Neuronal stem cell (in vitro differentiated cells): ENCODE data around the gene SLC22A23.
"Not testable (repeated sequence)": the region's sequence is repeated elsewhere in the genome, so short reads cannot be mapped to it uniquely, and the experiment has no call there.

ENCODE experiments used
- DNase-seq: peaks from one replicate; pipeline ENCODE4 v3.0.0-alpha.2; 2013; ENCODE audit warnings: low spot score
- H2AFZ ChIP-seq: one replicate; pipeline ENCODE4 v1.6.1; 2013; ENCODE audit warnings: mild to moderate bottlenecking, low read length, inconsistent platforms
- H2AK5ac ChIP-seq: 2 replicates; pipeline ENCODE4 v1.6.1; 2013; ENCODE audit warnings: low read depth, mild to moderate bottlenecking, inconsistent platforms, low read length, moderate library complexity, mixed read lengths
- H2BK120ac ChIP-seq: 2 replicates; pipeline ENCODE4 v1.6.1; 2013; ENCODE audit warnings: low read depth, mild to moderate bottlenecking, inconsistent platforms, low read length, moderate library complexity, mixed read lengths
- H2BK12ac ChIP-seq: one replicate; pipeline ENCODE4 v1.6.1; 2013; ENCODE audit warnings: low read length, inconsistent platforms
- H2BK15ac ChIP-seq: 2 replicates; pipeline ENCODE4 v1.6.1; 2013; ENCODE audit warnings: mild to moderate bottlenecking, low read length, inconsistent platforms, mixed read lengths
- H2BK5ac ChIP-seq: one replicate; pipeline ENCODE4 v1.6.1; 2013; ENCODE audit warnings: inconsistent platforms, mild to moderate bottlenecking, low read length, moderate library complexity
- H3K14ac ChIP-seq: one replicate; pipeline ENCODE4 v1.6.1; 2013; ENCODE audit warnings: low read length, inconsistent platforms
- H3K18ac ChIP-seq: 2 replicates; pipeline ENCODE4 v1.6.1; 2013; ENCODE audit warnings: low read length, inconsistent platforms
- H3K23ac ChIP-seq: 2 replicates; pipeline ENCODE4 v1.6.1; 2013; ENCODE audit warnings: low read depth, mild to moderate bottlenecking, mixed read lengths, low read length, inconsistent platforms; ENCODE audit not compliant: poor library complexity
- H3K27ac ChIP-seq: replicated peaks from 3 replicates; pipeline ENCODE4 v1.5.1; 2013; ENCODE audit warnings: low read length, inconsistent platforms
- H3K27me3 ChIP-seq, 3 experiments: 2 replicates each; pipeline ENCODE4 v1.6.1; 2013; ENCODE audit warnings: low read length in 3 of 3, mild to moderate bottlenecking in 2 of 3, inconsistent platforms in 1 of 3, low read depth in 1 of 3, mixed read lengths in 1 of 3, moderate library complexity in 1 of 3; ENCODE audit not compliant: control insufficient read depth in 3 of 3, insufficient read depth in 3 of 3
- H3K36me3 ChIP-seq, 2 donors: replicated peaks in 1 of 2; 2 replicates each; pipeline ENCODE4 v1.6.1; 2013; ENCODE audit warnings: low read length in 2 of 2; ENCODE audit not compliant: control insufficient read depth in 2 of 2, insufficient read depth in 2 of 2
- H3K4ac ChIP-seq: 2 replicates; pipeline ENCODE4 v1.6.1; 2013; ENCODE audit warnings: inconsistent platforms, mild to moderate bottlenecking, low read length, moderate library complexity
- H3K4me1 ChIP-seq, 2 donors: 1 replicate in 1 of 2; 2 replicates in 1 of 2; pipeline ENCODE4 v1.6.1; 2013; ENCODE audit warnings: low read length in 2 of 2, low read depth in 1 of 2; ENCODE audit not compliant: control insufficient read depth in 2 of 2, insufficient read depth in 1 of 2
- H3K4me2 ChIP-seq: one replicate; pipeline ENCODE4 v1.6.1; 2013; ENCODE audit warnings: mild to moderate bottlenecking, low read length, inconsistent platforms; ENCODE audit not compliant: insufficient read depth, poor library complexity, severe bottlenecking
- H3K4me3 ChIP-seq, 2 donors: 2 replicates each; pipeline ENCODE4 v1.5.1; 2013; ENCODE audit warnings: low read length in 2 of 2, mild to moderate bottlenecking in 2 of 2, inconsistent platforms in 1 of 2, moderate library complexity in 1 of 2
- H3K79me1 ChIP-seq: one replicate; pipeline ENCODE4 v1.6.1; 2013; ENCODE audit warnings: low read depth, mild to moderate bottlenecking, inconsistent platforms, low read length, moderate library complexity
- H3K9ac ChIP-seq: one replicate; pipeline ENCODE4 v1.6.1; 2013; ENCODE audit warnings: mild to moderate bottlenecking, low read depth, low read length, inconsistent platforms; ENCODE audit not compliant: poor library complexity
- H3K9me3 ChIP-seq, 2 donors: replicated peaks in 1 of 2; 2 replicates each; pipeline versions ENCODE3 to v1.6.1; 2013; ENCODE audit warnings: low read length in 2 of 2, mild to moderate bottlenecking in 2 of 2, inconsistent platforms in 1 of 2, low read depth in 1 of 2, mixed read lengths in 1 of 2, moderate library complexity in 1 of 2; ENCODE audit not compliant: control insufficient read depth in 2 of 2, insufficient read depth in 1 of 2
- H4K8ac ChIP-seq: one replicate; pipeline ENCODE4 v1.6.1; 2013; ENCODE audit warnings: low read depth, mild to moderate bottlenecking, inconsistent platforms, low read length, moderate library complexity
- H4K91ac ChIP-seq: one replicate; pipeline ENCODE4 v1.6.1; 2013; ENCODE audit warnings: low read length, low read depth, mild to moderate bottlenecking, inconsistent platforms; ENCODE audit not compliant: poor library complexity
- WGBS, 2 donors: extraction: QIAGEN DNeasy Blood & Tissue Kit; methylation state at CpG; one replicate each; pipeline ENCODE4 v1.1.7; 2013; ENCODE audit warnings: missing lambda C conversion rate in 2 of 2, mixed read lengths in 1 of 2; ENCODE audit not compliant: insufficient read length in 2 of 2, insufficient replicate concordance in 1 of 2; ENCODE audit errors: extremely low coverage in 2 of 2; 5-methylcytosine and 5-hydroxymethylcytosine counted together

Gene SLC22A23

GRCh38 chr6:3242768-3243167 is 214.1 kb downstream of the SLC22A23 start:
- H2BK120ac ChIP-seq = no peak overlapping the region

GRCh38 chr6:3241745-3242144 is 215.1 kb downstream of the SLC22A23 start:
- not testable (repeated sequence) for H4K91ac ChIP-seq

More at GRCh38 chr6:3242768-3243167, 214.1 kb downstream of the SLC22A23 start:
- Histone ChIP-seq H3K4ac (no peak overlapping the region), H3K36me3 (peaks cover 0 to 26% of the 10 kb centered on the region in 2 donors), H3K18ac (no peak overlapping the region), H2AK5ac (no peak overlapping the region), H3K79me1 (no peaks in the 10 kb centered on the region), H3K4me3 (no peak overlapping the region), H3K27me3 (no peaks in the 10 kb centered on the region), H3K27ac (no peak overlapping the region), H2BK5ac (no peak overlapping the region), H3K9me3 (no peaks in the 10 kb centered on the region), H4K8ac (no peak overlapping the region), H4K91ac (no peak overlapping the region), H2AFZ (no peak overlapping the region), H3K4me2 (no peak overlapping the region), H3K23ac (no peak overlapping the region), H2BK15ac (no peak overlapping the region), H3K14ac (no peak overlapping the region), H3K9ac (no peak overlapping the region), H2BK12ac (no peak overlapping the region), H3K4me1 (peaks cover 7 to 18% of the 10 kb centered on the region in 2 donors)
- DNase-seq = no peak
- WGBS, 2 donors = no CpG with 5 or more reads among the region's 4 CpGs

GRCh38 chr6:3240595-3240994 is 216.3 kb downstream of the SLC22A23 start:
- H2AFZ ChIP-seq = no peak overlapping the region
- no CpG with 5 or more reads among the region's 7 CpGs for WGBS, 2 donors
- H3K36me3 ChIP-seq = peaks cover 0 to 30% of the 10 kb centered on the region in 2 donors
- H3K4me1 ChIP-seq = peaks cover 0 to 10% of the 10 kb centered on the region in 2 donors
- no peaks in the 10 kb centered on the region for H3K9me3 ChIP-seq
- no peak for DNase-seq
- H3K14ac ChIP-seq = no peak overlapping the region
- no peaks in the 10 kb centered on the region for H3K27me3 ChIP-seq
- H2BK12ac ChIP-seq = no peak overlapping the region
- H3K79me1 ChIP-seq = no peaks in the 10 kb centered on the region
- peak overlapping the region in 1 of 2 donors; percentile 11 for H3K4me3 ChIP-seq
- H2BK15ac ChIP-seq = no peak overlapping the region
- H3K23ac ChIP-seq = no peak overlapping the region
- no peak overlapping the region for H2BK120ac ChIP-seq
- no peak overlapping the region for H4K8ac ChIP-seq
- H3K9ac ChIP-seq = no peak overlapping the region
- no peak overlapping the region for H3K4ac ChIP-seq
- no peak overlapping the region for H4K91ac ChIP-seq
- no peak overlapping the region for H3K4me2 ChIP-seq
- H2BK5ac ChIP-seq = no peak overlapping the region
- no peak overlapping the region for H3K27ac ChIP-seq
- H2AK5ac ChIP-seq = no peak overlapping the region
- H3K18ac ChIP-seq = no peak overlapping the region

More at GRCh38 chr6:3241745-3242144, 215.1 kb downstream of the SLC22A23 start:
- not testable (repeated sequence) for H3K23ac ChIP-seq, H3K4me1 ChIP-seq, H2BK12ac ChIP-seq, H3K14ac ChIP-seq, H3K9me3 ChIP-seq, H3K4me3 ChIP-seq, H3K4me2 ChIP-seq, H2AFZ ChIP-seq, H3K27me3 ChIP-seq, H3K4ac ChIP-seq, H3K27ac ChIP-seq, H2BK120ac ChIP-seq, H3K18ac ChIP-seq, H2BK15ac ChIP-seq, H4K8ac ChIP-seq, H2AK5ac ChIP-seq, H3K79me1 ChIP-seq, H3K9ac ChIP-seq, H2BK5ac ChIP-seq, DNase-seq
- WGBS, 2 donors = no CpG with 5 or more reads among the region's 4 CpGs
- peaks cover 0 to 28% of the 10 kb centered on the region in 2 donors for H3K36me3 ChIP-seq

GRCh38 chr6:3239110-3239830 is 217.6 kb downstream of the SLC22A23 start:
- no peak overlapping the region for H4K91ac ChIP-seq

More at GRCh38 chr6:3239110-3239830, 217.6 kb downstream of the SLC22A23 start:
- no peak overlapping the region for H2BK5ac ChIP-seq
- H3K27me3 ChIP-seq = no peaks in the 10 kb centered on the region
- DNase-seq = no peak
- H3K23ac ChIP-seq = no peak overlapping the region
- H3K4me1 ChIP-seq = peaks cover 0 to 10% of the 10 kb centered on the region in 2 donors
- peaks cover 0 to 20% of the 10 kb centered on the region in 2 donors for H3K36me3 ChIP-seq
- H2AK5ac ChIP-seq = no peak overlapping the region
- H3K9me3 ChIP-seq = no peaks in the 10 kb centered on the region
- H2AFZ ChIP-seq = no peak overlapping the region
- H3K4me2 ChIP-seq = no peak overlapping the region
- H3K79me1 ChIP-seq = no peaks in the 10 kb centered on the region
- no peak overlapping the region for H4K8ac ChIP-seq
- no peak overlapping the region for H2BK12ac ChIP-seq
- no peak overlapping the region for H3K4ac ChIP-seq
- no CpG with 5 or more reads among the region's 13 CpGs for WGBS, 2 donors
- H3K18ac ChIP-seq = no peak overlapping the region
- no peak overlapping the region for H3K4me3 ChIP-seq
- H2BK120ac ChIP-seq = no peak overlapping the region
- H3K9ac ChIP-seq = no peak overlapping the region
- no peak overlapping the region for H2BK15ac ChIP-seq
- H3K14ac ChIP-seq = no peak overlapping the region
- no peak overlapping the region for H3K27ac ChIP-seq
